Measurements from ENCODE around the gene DACH1.

The DACH1 gene

DNA sequence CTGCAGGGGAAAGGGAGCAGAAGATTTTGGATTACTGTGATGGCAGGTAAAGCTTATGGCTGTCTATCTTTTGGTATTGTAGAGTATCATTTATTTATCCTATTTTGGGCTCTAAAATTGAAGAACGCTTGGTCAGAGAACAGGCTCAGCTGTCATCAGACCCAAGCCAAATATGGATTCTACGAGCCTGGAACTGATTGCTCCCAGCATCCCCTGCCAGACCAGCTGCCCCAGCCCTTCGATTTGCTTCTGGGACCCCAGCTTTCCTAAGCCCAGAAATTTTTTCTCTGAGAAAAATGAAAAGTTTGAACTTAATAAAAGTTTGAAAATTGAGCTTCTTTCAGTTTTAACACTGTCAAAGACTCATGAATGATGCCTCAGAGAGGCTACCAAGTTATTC lies 472.8 kb downstream of the DACH1 start:
- no peak for DNase-seq (ENCODE audit: low read depth)

All from activated T-cell treated with anti-CD3 and anti-CD28 coated beads for 1 hour (primary cell).